Natural killer cell (primary cell): ENCODE measurements around the gene ERAP2. TPM values are rescaled to one million over a fixed set of nuclear protein-coding genes. Genes with fewer than 3 reads are reported as not detected.
"Not testable (repeated sequence)": the region's sequence is repeated elsewhere in the genome, so short reads cannot be mapped to it uniquely, and the experiment has no call there.

Experiments
- ATAC-seq, 3 donors: fragments of 150-1000 bp in 2 of 3; fragments of 200-7000 bp in 1 of 3; cut with Tn5 transposase; 1 replicate in 1 of 3; 2 replicates in 2 of 3; pipeline ENCODE4 v1.10.0; 2021; ENCODE audit warnings: mild to moderate bottlenecking in 2 of 3, moderate library complexity in 2 of 3
- DNase-seq, 2 donors: peaks; one replicate each; pipeline versions ENCODE4 v3.0.0 to v3.0.0-alpha.2; 2013 to 2021; ENCODE audit warnings: mixed read lengths in 1 of 2
- H3K27ac ChIP-seq: one replicate; pipeline ENCODE4 v1.5.1; 2013; ENCODE audit warnings: mild to moderate bottlenecking, low read length
- H3K27me3 ChIP-seq: one replicate; pipeline ENCODE4 v1.6.1; 2013; ENCODE audit warnings: low read length; ENCODE audit not compliant: control insufficient read depth, insufficient read depth
- H3K36me3 ChIP-seq: one replicate; pipeline ENCODE4 v1.6.1; 2013; ENCODE audit warnings: low read length; ENCODE audit not compliant: control insufficient read depth, insufficient read depth
- H3K4me1 ChIP-seq: one replicate; pipeline ENCODE4 v1.6.1; 2013; ENCODE audit warnings: low read length; ENCODE audit not compliant: control insufficient read depth, insufficient read depth
- H3K4me3 ChIP-seq: one replicate; pipeline ENCODE4 v1.5.1; 2013; ENCODE audit warnings: low read length
- H3K9me3 ChIP-seq: one replicate; pipeline ENCODE4 v1.6.1; 2013; ENCODE audit warnings: low read length; ENCODE audit not compliant: control insufficient read depth, insufficient read depth
- H3K27ac Mint-ChIP-seq, 2 donors: one replicate each; pipeline ENCODE4 v1.8.0; 2022; ENCODE audit warnings: mild to moderate bottlenecking in 2 of 2, mixed read lengths in 2 of 2, moderate library complexity in 1 of 2
- H3K27me3 Mint-ChIP-seq, 2 donors: one replicate each; pipeline ENCODE4 v1.8.0; 2022; ENCODE audit warnings: low read depth in 2 of 2, mixed read lengths in 2 of 2
- H3K36me3 Mint-ChIP-seq: one replicate; pipeline ENCODE4 v1.8.0; 2022; ENCODE audit warnings: mixed read lengths
- H3K4me1 Mint-ChIP-seq, 2 donors: one replicate each; pipeline ENCODE4 v1.8.0; 2022; ENCODE audit warnings: mixed read lengths in 2 of 2
- H3K4me3 Mint-ChIP-seq: one replicate; pipeline ENCODE4 v1.8.0; 2022; ENCODE audit warnings: mild to moderate bottlenecking, moderate library complexity, mixed read lengths
- H3K9me3 Mint-ChIP-seq, 2 donors: one replicate each; pipeline ENCODE4 v1.8.0; 2022; ENCODE audit warnings: mixed read lengths in 2 of 2
- WGBS: methylation state at CpG from one replicate; pipeline ENCODE4 v1.1.7; 2013; ENCODE audit warnings: missing lambda C conversion rate; ENCODE audit not compliant: insufficient coverage; 5-methylcytosine and 5-hydroxymethylcytosine counted together
- intact Hi-C: fragments of 100-400 bp; cut with micrococcal nuclease; formaldehyde crosslinking; loops from one replicate; pipeline ENCODE4 v1.14.2; 2022
- total RNA-seq, 4 donors: library from RNA; stranded (reverse); fragments of 120-200 nt in 1 of 4; gene quantifications; one replicate each; pipeline versions ENCODE4 v1.2.3 to v1.2.4, GENCODE V29; 2013 to 2022
- TF ChIP-seq, protein P1 (sequence below): fragments of 200-600 bp; IDR thresholded peaks from one replicate; pipeline ENCODE4 v1.8.0; 2022; ENCODE audit warnings: antibody characterized with exemption

ERAP2 gene
- total RNA-seq, 3 donors from 2014 or later (not counting 1 experiment from before 2014, with no cell fraction given), result 41.5 to 81.8 (median 79.2) TPM

DNA sequence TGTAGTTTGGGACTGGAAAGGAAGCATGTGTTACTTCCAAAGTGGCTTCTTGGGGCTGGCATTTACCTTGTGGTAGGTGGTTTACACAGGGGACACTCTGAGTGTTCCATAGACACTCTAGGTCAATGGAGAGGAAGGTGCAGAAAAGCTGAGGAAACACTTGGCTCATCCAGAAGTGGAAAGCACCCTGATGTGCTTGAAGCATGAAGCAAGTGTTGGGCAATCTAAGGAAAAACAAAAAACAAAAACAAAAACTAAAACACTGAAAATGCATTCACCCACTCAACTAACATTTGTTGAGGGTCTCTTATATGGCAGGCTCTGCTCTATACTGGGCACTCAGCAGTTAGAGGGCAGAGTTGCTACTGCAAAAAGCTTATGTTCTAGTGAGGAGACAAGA lies 2.9 kb upstream of the ERAP2 start:
- Mint-ChIP-seq H3K27ac (peak overlapping the region in 1 of 2 donors; percentile 1), H3K36me3 (no peaks in the 10 kb centered on the region), H3K27me3 (peaks cover 0 to 4% of the 10 kb centered on the region in 2 donors), H3K4me1 (peaks cover 13 to 29% of the 10 kb centered on the region in 2 donors), H3K9me3 (no peaks in the 10 kb centered on the region), H3K4me3 (peak overlapping the region; percentile 56)
- Histone ChIP-seq H3K27ac (no peak overlapping the region), H3K9me3 (no peaks in the 10 kb centered on the region), H3K4me3 (no peak overlapping the region), H3K27me3 (no peaks in the 10 kb centered on the region), H3K36me3 (no peaks in the 10 kb centered on the region), H3K4me1 (peaks cover 12% of the 10 kb centered on the region)
- TF ChIP-seq, protein P1, sequence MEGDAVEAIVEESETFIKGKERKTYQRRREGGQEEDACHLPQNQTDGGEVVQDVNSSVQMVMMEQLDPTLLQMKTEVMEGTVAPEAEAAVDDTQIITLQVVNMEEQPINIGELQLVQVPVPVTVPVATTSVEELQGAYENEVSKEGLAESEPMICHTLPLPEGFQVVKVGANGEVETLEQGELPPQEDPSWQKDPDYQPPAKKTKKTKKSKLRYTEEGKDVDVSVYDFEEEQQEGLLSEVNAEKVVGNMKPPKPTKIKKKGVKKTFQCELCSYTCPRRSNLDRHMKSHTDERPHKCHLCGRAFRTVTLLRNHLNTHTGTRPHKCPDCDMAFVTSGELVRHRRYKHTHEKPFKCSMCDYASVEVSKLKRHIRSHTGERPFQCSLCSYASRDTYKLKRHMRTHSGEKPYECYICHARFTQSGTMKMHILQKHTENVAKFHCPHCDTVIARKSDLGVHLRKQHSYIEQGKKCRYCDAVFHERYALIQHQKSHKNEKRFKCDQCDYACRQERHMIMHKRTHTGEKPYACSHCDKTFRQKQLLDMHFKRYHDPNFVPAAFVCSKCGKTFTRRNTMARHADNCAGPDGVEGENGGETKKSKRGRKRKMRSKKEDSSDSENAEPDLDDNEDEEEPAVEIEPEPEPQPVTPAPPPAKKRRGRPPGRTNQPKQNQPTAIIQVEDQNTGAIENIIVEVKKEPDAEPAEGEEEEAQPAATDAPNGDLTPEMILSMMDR, result no peak
- no peak for DNase-seq
- ATAC-seq, result no peak
- intact Hi-C loops, result no loop called here

DNA sequence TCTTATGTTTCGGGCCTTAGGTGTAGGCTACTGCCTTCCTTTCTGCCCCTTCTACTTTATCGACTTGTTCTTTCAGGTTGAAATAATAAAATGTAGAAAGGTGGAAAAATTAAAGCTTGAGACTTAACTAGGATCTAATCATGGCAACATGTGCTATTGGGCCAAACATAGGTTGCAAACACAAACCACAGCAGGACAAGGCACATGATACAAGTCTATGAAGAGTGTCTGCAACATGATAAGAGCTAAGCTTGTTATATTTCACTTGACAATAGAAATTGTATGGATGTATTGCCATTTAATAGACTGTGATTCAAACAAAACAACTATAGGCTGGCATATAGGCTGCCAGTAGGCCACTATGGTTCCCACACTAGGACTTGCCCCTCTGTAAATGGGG lies 1.7 kb upstream of the ERAP2 start:
- no peak overlapping the region for H3K27ac ChIP-seq
- 94% methylated on average over 2 of the region's 2 CpGs for WGBS

DNA sequence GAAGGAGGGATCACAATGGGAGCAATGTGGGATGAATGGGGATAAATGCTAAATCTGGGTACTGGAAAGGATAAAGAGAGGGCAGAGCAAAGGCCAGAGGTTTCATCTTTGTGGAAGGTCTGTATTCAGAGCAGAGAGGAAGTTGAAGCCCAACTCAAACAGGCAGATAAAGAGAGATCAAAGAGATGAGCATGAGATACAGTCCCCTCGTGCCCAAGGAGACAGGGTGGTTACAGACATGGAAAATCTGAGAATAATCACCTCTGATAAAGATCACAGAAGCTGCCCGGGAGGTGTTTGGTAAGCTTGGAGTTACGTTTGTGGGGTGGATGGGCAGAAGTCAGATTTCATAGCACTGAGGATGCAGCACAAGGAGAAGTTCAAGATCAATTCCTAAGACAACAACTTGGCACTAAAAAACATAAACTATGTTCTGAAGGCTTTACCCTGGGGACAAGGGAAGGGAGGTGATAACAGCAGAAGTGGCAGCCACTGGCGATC lies 459 bp upstream of the ERAP2 start:
- Mint-ChIP-seq H3K9me3 (no peaks in the 10 kb centered on the region), H3K36me3 (peaks cover 9% of the 10 kb centered on the region), H3K4me3 (peak overlapping the region; percentile 98), H3K4me1 (peaks cover 21 to 38% of the 10 kb centered on the region in 2 donors), H3K27me3 (peaks cover 0 to 4% of the 10 kb centered on the region in 2 donors), H3K27ac (peak overlapping the region; percentile 87 to 94)
- Histone ChIP-seq H3K4me1 (peaks cover 17% of the 10 kb centered on the region), H3K9me3 (no peaks in the 10 kb centered on the region), H3K27ac (peak overlapping the region; percentile 90), H3K4me3 (peak overlapping the region; percentile 96), H3K36me3 (peaks cover 10% of the 10 kb centered on the region), H3K27me3 (no peaks in the 10 kb centered on the region)
- DNase-seq (peak in 1 of 2 donors; percentile 64), ATAC-seq (peak; percentile 19 to 40 (median 35))
- TF ChIP-seq, protein P1, result no peak
- 0% methylated on average over 4 of the region's 4 CpGs for WGBS
- intact Hi-C loops, result loop anchor here (2.0 to 5.0 kb wide), 2 partner anchors 61 to 69 kb away; partner anchors contain the start of genes ERAP1 and LNPEP

More for the DNA sequence above, 1.7 kb upstream of the ERAP2 start:
- Histone ChIP-seq H3K9me3 (no peaks in the 10 kb centered on the region), H3K27me3 (no peaks in the 10 kb centered on the region), H3K36me3 (peaks cover 2% of the 10 kb centered on the region), H3K4me3 (no peak overlapping the region), H3K4me1 (peaks cover 14% of the 10 kb centered on the region)
- no peak for DNase-seq
- Mint-ChIP-seq H3K27ac (peak overlapping the region; percentile 87 to 94), H3K9me3 (no peaks in the 10 kb centered on the region), H3K4me1 (peaks cover 8 to 26% of the 10 kb centered on the region in 2 donors), H3K27me3 (peaks cover 0 to 4% of the 10 kb centered on the region in 2 donors), H3K4me3 (peak overlapping the region; percentile 98), H3K36me3 (no peaks in the 10 kb centered on the region)
- TF ChIP-seq, protein P1, result no peak
- intact Hi-C loops, result loop anchor here (5.0 kb wide), 1 partner anchor 67 kb away; the partner anchor contains the start of gene ERAP1
- no peak for ATAC-seq

DNA sequence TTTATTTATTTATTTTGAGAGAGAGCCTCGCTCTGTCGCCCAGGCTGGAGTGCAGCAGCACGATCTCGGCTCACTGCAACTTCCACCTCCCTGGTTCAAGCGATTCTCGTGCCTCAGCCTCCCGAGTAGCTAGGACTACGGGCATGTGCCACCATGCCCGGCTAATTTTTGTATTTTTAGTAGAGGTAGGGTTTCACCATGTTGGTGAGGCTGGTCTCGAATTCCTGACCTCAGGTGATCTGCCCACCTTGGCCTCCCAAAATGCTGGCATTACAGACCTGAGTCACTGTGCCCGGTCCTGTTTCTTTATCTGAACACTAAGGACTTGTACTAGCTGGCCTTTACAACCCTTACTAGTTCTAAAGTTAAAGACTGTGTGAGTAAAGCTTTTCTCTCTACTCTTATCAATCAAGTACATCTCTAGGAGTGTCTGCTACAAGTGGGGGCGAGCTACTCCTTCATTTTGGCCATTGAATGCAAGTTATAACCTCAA lies 723 bp downstream of the ERAP2 start:
- H3K27ac ChIP-seq, result peak overlapping the region; percentile 90
- H3K4me1 ChIP-seq, result peaks cover 29% of the 10 kb centered on the region
- H3K27me3 Mint-ChIP-seq, DNase-seq, H3K9me3 ChIP-seq, H3K27me3 ChIP-seq, H3K9me3 Mint-ChIP-seq: not testable (repeated sequence)
- peak overlapping the region; percentile 96 for H3K4me3 ChIP-seq
- peak; percentile 15 to 37 (median 23) for ATAC-seq
- peak overlapping the region; percentile 87 to 94 for H3K27ac Mint-ChIP-seq
- peaks cover 11% of the 10 kb centered on the region for H3K36me3 Mint-ChIP-seq
- peak overlapping the region; percentile 98 for H3K4me3 Mint-ChIP-seq
- H3K36me3 ChIP-seq, result peaks cover 19% of the 10 kb centered on the region
- WGBS, result 1% methylated on average over 12 of the region's 12 CpGs
- intact Hi-C loops, result loop anchor here (2.0 to 5.0 kb wide), 2 partner anchors 60 to 70 kb away; partner anchors contain the start of genes ERAP1 and LNPEP
- peaks cover 32 to 50% of the 10 kb centered on the region in 2 donors for H3K4me1 Mint-ChIP-seq
